GM19099 (cell line): ENCODE measurements around the gene AFAP1.

Source experiments
- POLR2A ChIP-seq: IDR thresholded peaks from 3 replicates; pipeline ENCODE4 v1.6.1; 2011; ENCODE audit warnings: low read depth; ENCODE audit not compliant: insufficient read length; ENCODE audit errors: extremely low read depth

AFAP1 gene

GRCh38 chr4:7709431-7709830 is 230.2 kb downstream of the AFAP1 start:
- no peak for TF ChIP-seq POLR2A

- TF ChIP-seq POLR2A: no peak
Measured at GRCh38 chr4:7708981-7709380, 230.7 kb downstream of the AFAP1 start.
